Jurkat, Clone E6-1 (cell line): ENCODE results near the gene CD81.

Experiments
- DNase-seq: peaks from one replicate; pipeline ENCODE4 v3.0.0-alpha.2; 2011; ENCODE audit warnings: low read depth, low spot score
- H3K4me3 ChIP-seq: 2 replicates; pipeline ENCODE4 v1.5.1; 2011; ENCODE audit warnings: mild to moderate bottlenecking, low read length, control low read depth, moderate library complexity

Gene CD81

DNA sequence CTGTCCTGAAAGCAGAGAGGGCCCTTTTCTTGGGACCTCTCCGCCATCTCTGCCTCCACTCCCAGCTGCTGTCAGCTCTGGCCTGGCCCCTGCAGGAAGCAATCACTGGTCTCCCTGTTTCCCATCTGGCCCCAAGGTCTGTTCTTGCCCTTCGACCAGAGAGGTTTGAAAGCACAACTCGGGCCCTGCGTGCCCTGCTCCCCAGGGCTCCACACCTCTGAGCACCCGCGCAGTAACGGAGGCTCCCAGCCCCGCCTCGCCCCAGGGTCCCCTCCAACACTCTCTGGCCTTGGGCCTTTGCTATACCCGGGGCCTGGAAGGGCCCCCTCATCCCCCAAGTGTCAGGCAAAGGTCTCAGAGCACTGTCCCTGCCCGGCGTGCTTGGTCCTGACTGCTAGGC lies 7.8 kb upstream of the CD81 start:
- DNase-seq = no peak

DNA sequence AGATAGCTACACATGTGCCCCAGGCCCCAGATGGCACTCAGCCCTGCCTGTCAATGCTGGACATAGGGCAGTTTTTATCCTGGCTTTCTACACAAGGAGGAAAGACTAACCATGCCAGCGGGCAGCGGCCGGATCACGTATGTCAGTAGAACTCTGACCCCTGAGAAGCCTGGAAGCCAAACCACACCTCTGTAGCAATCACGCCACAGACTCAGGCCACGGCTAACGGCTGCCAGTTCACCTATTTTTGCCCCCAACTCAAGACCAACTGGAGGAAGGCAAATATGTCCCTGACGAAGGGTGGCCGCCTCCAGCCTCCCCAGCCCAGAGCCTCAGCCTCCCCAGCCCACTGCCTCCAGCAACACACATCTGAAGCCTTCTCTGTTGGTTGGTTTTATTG lies 7.2 kb upstream of the CD81 start:
- H3K4me3 ChIP-seq = no peak overlapping the region
- no peak for DNase-seq

More for the DNA sequence above, 7.8 kb upstream of the CD81 start:
- H3K4me3 ChIP-seq = no peak overlapping the region

DNA sequence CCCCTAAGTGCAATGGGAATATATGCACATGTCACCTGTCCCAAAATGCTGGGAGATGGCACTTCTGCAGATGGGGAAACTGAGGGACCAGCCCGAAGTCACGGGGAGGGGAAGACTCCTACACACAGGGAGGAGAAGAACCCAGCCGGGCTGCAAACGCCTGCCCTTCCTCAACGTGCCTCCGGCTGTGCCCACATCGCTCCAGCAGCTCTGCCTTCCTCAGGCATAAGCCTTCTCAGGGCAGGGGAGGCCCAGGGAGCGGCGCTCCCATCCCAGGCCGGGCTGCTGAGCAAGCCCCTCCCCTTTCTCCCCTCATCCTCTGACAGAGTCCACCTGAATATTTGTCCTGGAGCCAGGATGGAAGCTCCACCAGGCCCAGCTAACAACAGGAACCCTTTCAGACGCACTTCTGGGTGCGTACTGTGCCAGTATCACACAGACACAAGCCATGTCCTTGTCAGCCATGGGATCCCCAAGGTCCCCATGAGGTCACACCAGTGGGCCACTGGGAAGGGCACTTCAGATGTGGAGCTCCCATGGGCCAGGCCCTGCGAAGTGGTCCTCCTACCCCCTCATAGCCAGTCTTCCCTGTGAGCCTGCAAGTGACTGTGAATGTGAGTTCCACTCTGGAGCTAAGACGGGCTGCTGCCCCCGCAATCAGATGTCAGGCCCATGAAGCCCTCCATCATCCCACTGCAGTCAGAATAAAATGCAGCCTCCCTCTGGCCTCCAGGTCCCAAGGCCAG lies 2.5 kb upstream of the CD81 start:
- no peak overlapping the region for H3K4me3 ChIP-seq
- no peak for DNase-seq

GRCh38 chr11:2375341-2375853 lies 1.7 kb upstream of the CD81 start:
- DNase-seq = no peak
- no peak overlapping the region for H3K4me3 ChIP-seq

DNA sequence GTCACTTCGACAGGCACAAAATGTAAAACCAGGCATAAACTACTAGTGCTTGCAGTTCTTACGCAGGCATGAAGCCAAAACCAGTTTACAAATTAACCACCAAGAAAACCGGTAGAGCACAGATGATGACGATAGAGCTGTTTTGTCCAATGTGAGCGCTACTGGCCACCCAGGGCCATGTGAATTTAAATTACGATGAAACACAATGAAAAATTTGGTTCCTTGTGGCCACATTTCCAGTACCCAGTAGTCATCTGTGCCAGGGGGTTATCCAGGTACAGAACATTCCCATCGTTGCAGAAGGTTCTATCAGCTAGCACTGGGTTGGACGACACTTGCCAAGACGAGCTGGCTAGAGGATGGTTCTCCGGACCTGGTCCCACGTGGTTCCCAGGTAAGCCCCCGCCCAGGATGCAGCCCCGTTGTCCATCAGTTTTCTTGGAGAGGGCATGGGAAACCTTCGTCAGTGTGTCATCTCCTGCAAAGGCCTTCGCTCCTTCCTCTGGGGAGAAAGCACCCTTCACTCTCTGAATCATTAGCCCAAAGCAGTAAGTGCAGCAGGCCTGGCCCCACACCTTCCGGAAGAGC lies 1.1 kb upstream of the CD81 start:
- DNase-seq = no peak
- no peak overlapping the region for H3K4me3 ChIP-seq

GRCh38 chr11:2377511-2378443 lies 667 bp downstream of the CD81 start:
- no peak for DNase-seq

DNA sequence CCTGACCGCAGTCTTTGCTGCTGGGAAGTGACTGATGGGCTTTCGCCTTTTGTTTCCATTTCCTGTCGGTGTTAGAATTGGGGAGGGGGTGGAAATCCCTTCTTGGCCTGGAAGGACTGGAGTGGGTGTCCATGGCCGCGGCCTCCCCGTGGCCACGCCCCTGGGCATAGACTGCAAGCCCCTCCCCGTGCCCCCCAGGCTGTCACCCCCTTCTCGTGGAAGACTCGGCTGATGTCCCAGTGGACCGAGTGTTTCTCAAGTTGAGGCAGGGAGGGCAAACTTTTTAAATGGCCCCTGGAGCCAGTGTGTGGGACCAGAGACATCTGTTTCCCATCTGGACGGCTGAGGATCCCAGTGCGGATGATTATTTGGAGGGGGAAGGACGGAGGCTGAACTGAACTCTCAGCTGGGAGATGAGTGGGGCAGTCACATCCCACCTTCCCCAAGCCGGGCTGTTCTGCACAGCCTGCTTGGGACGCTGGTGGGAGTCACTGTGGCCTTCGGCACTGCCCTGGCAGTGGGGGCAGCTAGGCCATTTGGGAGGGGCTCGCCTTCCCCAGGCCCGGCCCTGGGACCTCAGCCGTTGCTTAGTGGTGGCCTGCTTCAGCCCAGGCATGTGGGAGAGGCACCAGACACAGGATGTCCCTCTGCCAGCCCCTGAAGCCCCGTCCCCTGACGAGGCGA lies 1.6 kb downstream of the CD81 start:
- DNase-seq = no peak
- H3K4me3 ChIP-seq = peak overlapping the region; percentile 78

More at GRCh38 chr11:2377511-2378443, 667 bp downstream of the CD81 start:
- peak overlapping the region; percentile 78 for H3K4me3 ChIP-seq

GRCh38 chr11:2379466-2380174 lies 2.5 kb downstream of the CD81 start:
- no peak for DNase-seq
- H3K4me3 ChIP-seq = no peak overlapping the region

- DNase-seq = no peak
- no peak overlapping the region for H3K4me3 ChIP-seq
These were observed 3.3 kb downstream of the CD81 start for GRCh38 chr11:2380396-2380795.

DNA sequence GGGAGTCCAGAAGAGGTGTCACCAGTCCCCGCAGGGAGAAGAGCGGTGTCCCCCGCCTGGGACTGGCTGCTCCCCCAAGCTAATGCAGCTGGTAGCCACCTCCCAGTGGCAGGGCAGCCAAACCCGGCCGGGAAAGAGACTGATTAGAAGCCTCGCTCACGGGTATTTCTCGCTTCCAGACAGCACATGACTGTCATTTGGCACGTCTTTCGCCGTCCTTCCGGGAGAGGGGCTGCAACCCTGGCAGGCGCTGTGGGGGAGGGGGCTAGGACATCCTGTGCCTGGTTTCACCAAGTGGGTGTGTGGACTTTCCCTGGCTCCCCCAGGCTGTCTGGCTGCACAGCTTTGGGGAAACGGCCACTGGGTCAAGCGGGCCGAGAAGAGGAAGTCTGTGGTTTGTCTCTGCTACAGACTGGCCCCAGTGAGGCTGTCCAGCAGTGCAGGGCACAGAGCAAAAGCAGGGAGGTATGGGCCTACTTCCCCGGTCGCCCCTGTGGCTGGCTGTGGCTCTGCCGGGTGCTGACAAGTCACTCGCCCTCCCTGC lies 3.8 kb downstream of the CD81 start:
- no peak for DNase-seq
- H3K4me3 ChIP-seq = no peak overlapping the region

DNA sequence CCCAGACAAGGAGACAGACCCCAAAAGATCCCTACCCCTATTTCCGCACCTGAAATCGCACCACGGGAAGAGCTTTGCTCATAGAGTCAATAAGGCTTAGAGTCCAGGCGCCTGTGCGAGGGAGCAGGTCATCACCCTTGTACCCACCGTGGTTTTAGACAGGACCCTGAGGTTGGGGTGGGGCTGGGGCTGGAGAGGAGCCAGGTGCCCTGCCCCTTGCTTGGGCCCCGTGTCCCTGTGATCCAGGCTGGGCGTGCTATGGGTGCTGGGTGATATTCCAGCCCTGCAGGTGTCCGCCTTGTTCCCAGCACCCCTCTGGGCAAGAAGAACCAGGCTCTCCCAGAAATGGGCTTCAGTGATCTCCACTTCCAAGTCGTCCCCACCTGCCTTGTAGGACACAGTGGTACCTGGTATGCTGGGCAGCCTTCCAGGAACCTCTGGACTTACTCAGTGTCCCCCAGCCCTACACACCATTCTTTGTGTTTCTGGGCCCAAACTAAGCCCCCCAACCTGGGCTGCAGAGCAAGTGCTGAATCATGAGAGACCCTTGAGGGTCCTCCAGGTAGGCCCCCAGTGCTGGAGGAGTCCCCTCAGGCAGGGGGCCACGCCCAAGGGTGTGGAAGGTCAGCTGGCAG lies 4.5 kb downstream of the CD81 start:
- DNase-seq = no peak
- no peak overlapping the region for H3K4me3 ChIP-seq

DNA sequence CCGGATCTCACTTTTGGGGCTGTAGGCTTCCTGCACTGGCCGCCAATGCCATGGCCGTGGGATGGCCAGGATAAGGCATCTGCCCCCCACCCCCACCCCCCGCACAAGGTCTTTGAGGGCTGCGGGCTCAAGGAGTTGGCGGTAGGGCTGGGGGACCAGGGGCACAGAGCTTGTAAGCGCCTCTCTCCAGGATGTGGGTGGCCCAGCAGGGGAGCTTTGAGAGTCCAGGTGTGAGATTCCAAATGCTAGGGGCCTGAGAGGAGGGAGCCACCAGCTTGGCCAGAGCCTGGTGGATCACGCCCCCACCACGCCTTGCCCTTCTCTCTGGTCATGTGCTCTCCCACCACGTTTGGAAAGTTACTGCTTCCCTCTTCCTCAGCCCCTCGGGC lies 5.0 kb downstream of the CD81 start:
- H3K4me3 ChIP-seq = no peak overlapping the region
- DNase-seq = no peak

- no peak overlapping the region for H3K4me3 ChIP-seq
- DNase-seq = no peak
These were observed 6.1 kb downstream of the CD81 start for GRCh38 chr11:2382936-2383851.

DNA sequence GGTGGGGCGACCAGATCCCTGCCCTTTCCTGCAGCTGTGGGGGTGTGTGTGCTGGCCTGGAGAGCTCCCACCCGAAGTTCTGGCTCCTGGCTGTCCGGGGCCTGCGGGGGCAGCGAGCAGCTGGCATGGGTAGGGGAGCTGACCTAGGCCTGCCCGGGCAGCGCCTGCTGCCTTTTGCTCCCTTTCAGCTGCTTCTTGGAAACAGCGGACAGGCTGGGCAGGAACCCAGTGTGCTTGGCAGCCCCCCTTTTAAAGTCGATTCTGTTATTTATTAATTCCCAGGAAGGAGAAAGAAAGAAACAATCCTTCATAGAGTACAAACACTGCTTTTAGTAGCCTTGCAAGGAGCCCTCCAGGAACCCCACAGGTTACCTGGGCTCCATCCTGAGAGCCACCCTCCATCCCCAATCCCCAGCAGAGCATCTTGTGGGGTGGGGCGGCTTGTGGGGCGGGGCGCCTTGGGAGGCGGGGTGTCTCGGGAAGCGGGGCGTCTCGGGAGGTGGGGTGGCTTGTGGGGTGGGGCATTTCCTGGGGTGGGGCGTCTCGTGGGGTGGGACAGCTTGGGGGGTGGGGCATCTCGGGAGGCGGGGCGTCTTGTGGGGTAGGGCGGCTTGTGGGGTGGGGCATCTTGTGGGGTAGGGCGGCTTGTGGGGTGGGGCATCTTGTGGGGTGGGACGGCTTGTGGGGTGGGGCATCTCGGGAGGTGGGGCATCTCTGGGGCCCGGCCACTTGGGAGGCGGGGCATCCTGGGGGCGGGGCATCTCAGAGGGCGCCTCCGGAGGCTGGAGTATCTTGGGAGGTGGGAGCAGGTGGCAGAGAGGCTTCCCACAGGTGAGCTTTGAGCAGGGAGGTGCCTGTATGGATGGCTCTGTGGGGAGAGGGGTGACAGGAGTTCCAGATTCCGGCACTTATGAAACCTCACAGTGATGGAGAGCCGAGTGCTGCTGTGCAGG lies 7.0 kb downstream of the CD81 start:
- DNase-seq = peak; percentile 56

DNA sequence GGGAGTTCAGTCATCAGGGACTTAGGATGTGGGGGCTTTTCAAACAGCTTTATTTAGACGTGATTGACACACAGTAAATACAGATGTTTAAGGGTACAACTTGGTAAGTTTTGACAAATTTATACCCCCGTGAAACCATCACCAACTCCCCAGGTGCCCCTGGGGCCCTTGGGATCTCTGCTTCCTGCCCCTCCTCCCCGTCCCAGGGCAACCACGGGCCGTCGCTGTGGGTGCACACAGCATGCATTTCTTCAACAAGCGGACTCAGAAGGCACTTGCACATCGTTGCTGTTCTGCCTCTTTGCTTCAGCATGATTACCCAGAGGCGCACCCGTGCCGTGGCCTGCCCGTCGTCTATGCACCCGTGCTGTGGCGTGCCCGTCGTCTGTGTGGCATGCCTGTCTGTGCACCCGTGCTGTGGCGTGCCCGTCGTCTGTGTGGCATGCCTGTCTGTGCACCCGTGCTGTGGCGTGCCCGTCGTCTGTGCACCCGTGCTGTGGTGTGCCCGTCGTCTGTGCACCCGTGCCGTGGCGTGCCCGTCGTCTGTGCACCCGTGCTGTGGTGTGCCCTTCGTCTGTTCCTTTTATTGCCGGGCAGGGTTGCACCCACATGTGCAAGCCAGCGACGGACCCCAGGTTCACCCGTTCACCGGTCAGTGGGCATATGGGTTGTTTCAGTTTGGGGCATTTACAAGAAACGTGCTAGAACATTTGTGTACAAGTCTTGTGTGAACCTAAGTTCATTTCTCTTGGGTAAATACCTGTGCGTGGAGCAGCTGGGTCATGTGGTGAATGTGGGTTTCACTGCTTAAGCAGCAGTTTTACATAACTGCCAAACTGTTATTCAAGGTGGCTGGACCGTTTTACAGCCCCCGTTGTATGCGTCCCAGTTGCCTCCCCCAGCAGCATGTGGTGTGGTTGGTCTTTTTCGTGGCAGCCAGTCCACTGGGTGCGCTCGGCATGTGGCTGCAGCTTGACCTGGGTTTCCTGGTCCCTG lies 8.3 kb downstream of the CD81 start:
- DNase-seq = peak; percentile 75
- H3K4me3 ChIP-seq = peak overlapping the region; percentile 36

More for the DNA sequence above, 7.0 kb downstream of the CD81 start:
- peak overlapping the region; percentile 36 for H3K4me3 ChIP-seq
